ENCODE measurements around the gene MAGI2. TPM values are rescaled to one million over a fixed set of nuclear protein-coding genes. Genes with fewer than 3 reads are reported as not detected.

Gene MAGI2
- polyA plus RNA-seq, 4 donors = 32.0 to 38.7 (median 33.7) TPM

GRCh38 chr7:78765943-78766729, 687.3 kb downstream of the MAGI2 start:
- DNase-seq (ENCODE audit: low read depth in 4 of 4, low spot score in 2 of 4) = no peak

- DNase-seq (ENCODE audit: low read depth in 4 of 4, low spot score in 2 of 4) = no peak
Observed at GRCh38 chr7:78764571-78764970, 688.9 kb downstream of the MAGI2 start.

DNA sequence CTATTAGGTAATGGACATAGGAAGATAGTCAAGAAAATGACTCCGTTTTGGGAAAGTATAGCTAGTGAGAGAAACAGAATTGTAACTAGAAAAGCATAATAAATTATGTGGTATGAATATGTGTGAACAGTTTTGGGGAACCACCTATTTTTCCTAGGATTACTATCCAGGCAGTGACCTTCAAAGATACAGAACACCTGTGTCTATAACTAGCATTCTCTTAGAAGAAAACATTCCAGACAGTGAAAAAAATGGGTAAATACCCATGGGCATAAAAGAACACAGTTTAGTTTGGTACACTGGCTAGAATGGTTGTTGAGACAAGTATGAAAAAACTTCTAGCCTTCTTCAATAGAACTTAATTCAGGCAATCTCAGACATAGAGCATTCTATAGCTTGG, 690.8 kb downstream of the MAGI2 start:
- DNase-seq (ENCODE audit: low read depth in 4 of 4, low spot score in 2 of 4) = no peak

GRCh38 chr7:78760620-78761355, 692.7 kb downstream of the MAGI2 start:
- DNase-seq (ENCODE audit: low read depth in 4 of 4, low spot score in 2 of 4) = no peak

DNA sequence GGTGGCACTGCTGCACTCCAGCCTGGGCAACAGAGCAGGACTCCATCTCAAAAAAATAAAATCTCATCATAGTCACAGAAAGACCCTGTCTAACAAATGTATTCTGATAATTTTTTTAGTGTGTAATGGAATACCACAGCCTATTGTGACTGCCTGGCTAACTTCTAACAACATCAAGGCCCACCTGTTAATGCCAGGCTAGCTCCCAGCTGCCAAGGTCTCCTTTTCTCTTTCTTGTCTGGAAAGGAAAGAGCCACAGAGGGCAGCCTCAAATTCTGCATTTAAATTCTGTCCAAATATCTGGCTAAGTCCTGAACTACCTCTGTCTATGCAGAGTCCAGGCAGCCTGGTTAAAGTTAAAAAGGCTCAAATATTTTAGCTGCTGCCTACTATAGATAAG, 700.9 kb downstream of the MAGI2 start:
- no peak for DNase-seq (ENCODE audit: low read depth in 4 of 4, low spot score in 2 of 4)

DNA sequence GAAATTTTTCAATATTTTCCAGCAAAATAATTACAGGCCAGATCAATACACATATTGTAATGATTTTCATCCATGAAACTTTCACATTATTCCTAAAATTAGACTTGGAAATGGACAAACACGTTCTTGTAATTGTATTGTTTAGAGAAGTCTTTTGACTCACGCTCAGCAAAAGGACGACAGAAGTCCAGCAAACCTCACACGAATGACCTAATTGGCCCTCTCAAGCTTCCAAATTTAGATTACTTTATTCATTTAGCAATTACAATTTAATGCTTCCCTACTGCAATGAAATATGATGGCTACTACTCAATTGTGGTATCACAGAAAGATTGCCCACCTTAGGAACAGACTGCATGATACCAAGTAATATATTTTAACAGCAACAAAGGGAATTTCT, 702.2 kb downstream of the MAGI2 start:
- no peak for DNase-seq (ENCODE audit: low read depth in 4 of 4, low spot score in 2 of 4)

GRCh38 chr7:78749052-78749746, 704.3 kb downstream of the MAGI2 start:
- no peak for DNase-seq (ENCODE audit: low read depth in 4 of 4, low spot score in 2 of 4)

DNA sequence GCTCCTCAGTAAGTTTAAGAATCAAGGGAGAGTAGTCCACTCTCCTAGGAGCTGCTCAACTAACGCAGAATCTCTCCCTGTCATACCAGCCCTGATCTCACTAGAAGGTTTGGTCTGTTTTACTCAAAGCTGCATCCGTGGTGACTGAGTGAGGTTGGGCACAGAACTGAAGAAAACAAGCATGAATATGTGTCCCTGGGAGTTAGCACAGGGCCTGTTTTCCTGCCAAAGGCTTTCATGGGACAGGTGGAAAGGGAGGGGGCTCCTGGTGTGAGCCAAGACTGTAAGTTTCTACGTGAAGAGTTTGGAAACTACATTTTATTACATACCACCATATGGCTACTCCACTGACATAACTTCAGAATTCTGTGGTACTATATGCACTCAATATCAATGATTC, 705.9 kb downstream of the MAGI2 start:
- no peak for DNase-seq (ENCODE audit: low read depth in 4 of 4, low spot score in 2 of 4)

DNA sequence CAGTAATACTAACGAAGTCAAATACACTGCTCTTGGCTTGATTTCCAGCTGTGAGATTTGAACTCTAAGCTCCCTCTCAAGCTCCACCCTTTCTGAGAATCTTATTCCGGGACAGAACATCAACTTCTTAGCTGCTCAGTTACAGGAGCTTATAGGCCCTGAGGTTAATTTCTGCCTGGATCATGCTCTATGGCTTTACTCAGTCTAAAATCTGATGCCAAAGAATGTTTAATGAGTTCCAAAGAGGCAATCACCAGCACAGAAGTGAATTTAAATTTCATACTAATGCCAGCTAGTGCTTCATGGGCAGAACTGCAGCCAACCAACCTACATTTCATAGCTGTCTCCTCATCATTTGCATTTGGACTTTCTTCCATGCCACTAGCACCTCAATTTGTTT, 707.2 kb downstream of the MAGI2 start:
- no peak for DNase-seq (ENCODE audit: low read depth in 4 of 4, low spot score in 2 of 4)

DNA sequence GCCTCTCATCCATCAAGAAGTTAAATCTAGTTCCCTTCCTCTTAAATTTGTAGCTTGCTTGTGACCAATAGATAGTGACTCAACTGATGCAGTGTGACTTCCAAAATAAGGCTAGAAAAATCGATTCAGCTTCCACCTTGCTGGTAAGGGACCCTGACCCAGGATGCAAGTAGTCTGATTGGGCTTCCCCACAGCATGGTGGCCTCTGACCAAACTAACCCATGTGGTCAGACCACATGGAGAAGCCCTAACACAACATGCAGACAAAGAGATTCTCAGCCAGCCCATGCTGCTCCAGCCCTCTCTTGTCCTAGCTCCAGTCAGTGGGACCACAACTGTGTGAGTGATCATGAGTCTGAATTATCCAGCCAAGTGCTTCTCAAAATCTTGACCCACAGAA, 710.8 kb downstream of the MAGI2 start:
- no peak for DNase-seq (ENCODE audit: low read depth in 4 of 4, low spot score in 2 of 4)

DNA sequence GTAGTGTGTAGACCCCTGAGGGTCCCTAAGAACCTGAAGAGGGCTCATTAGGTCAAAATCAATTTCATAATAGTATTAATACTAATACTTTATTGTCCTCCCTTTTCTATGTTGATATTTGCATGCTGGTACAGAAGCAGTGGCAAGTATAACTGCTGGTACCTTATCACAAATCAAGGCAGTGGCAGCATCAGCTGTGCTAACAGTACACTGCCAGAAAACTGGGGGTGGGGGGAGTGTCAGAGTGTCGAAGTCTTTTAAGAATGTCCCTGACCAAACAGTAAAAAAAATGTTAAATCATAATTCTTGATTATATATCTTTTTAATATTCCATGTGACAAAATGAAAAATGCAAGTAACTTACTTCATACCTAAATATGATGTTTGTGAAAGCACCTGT, 716.9 kb downstream of the MAGI2 start:
- no peak for DNase-seq (ENCODE audit: low read depth in 4 of 4, low spot score in 2 of 4)

GRCh38 chr7:78734626-78735025, 718.8 kb downstream of the MAGI2 start:
- no peak for DNase-seq (ENCODE audit: low read depth in 4 of 4, low spot score in 2 of 4)

GRCh38 chr7:78720066-78720465, 733.4 kb downstream of the MAGI2 start:
- no peak for DNase-seq (ENCODE audit: low read depth in 4 of 4, low spot score in 2 of 4)

DNA sequence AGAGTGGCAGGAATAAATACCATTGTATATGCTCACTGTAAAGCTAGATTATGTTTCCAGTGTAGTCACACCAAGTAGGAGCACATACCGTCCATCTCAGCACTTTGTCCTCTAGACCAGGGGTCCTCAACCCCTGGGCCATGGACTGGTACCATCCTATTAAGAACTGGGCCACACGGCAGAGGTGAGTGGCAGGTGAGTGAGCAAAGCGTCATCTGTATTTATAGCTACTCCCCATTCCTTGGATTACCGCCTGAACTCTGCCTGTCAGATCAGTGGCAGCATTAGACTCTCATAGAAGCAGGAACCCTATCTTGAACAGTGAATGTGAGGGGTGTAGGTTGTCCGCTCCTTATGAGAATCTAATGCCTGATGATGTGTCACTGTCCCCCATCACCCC, 735.3 kb downstream of the MAGI2 start:
- no peak for DNase-seq (ENCODE audit: low read depth in 4 of 4, low spot score in 2 of 4)

DNA sequence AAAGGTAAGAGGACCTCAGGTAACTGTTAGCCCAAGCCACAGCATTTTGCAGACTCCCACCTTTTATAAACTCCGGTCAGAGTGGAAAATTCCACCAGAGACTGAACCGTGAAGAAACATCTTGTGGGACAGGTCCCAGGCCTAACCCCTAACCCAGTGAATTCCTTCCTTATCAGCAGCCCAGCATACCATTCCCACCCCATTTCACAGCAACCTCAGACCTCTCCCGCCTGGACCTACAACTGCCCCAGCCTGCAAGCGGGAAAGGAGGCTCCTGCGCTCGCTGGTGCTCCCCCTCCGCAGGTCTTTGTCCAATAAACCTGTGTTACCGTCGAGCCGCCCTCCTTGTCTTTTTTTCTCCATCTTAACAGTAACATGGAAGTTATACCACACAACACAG, 736.6 kb downstream of the MAGI2 start:
- DNase-seq (ENCODE audit: low read depth in 4 of 4, low spot score in 2 of 4) = peak in 1 of 4 donors; percentile 7

GRCh38 chr7:78714356-78714755, 739.1 kb downstream of the MAGI2 start:
- DNase-seq (ENCODE audit: low read depth in 4 of 4, low spot score in 2 of 4) = no peak

- no peak for DNase-seq (ENCODE audit: low read depth in 4 of 4, low spot score in 2 of 4)
Observed at GRCh38 chr7:78712111-78712510, 741.4 kb downstream of the MAGI2 start.

- no peak for DNase-seq (ENCODE audit: low read depth in 4 of 4, low spot score in 2 of 4)
Observed at GRCh38 chr7:78709658-78710057, 743.8 kb downstream of the MAGI2 start.

DNA sequence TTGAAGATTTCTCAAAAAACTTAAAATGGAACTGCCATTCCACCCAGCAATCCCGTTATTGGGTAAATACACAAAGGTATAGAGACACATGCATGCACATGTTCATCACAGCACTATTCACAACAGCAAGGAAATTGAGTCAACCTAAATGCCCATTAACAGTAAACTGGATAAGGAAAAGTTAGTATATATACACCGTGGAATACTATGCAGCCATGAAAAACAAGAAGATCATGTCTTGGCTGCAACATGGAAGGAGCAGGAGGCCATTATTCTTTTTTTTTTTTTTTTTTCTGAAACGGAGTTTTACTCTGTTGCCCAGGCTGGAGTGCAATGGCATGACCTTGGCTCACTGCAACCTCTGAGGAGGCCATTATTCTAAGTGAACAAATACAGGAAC, 749.0 kb downstream of the MAGI2 start:
- DNase-seq (ENCODE audit: low read depth in 4 of 4, low spot score in 2 of 4) = no peak

DNA sequence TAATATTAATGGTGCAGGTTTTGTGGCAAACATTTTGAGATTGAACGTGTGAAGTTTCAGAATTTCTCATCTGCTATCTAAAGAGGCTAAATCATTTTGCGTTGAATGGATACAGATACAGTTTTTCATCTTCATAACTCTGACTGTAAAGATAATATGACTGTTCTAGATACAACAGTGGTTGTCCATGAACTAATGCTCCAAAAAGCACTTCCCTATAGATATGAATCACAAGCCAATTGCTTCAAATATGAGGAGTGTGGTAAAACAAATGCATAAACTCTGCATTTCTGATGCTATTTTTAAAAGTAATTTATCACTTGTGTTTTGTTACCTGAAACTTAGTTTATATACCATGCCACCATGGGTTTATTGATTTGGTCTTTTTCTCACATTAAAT, 750.1 kb downstream of the MAGI2 start:
- DNase-seq (ENCODE audit: low read depth in 4 of 4, low spot score in 2 of 4) = no peak

DNA sequence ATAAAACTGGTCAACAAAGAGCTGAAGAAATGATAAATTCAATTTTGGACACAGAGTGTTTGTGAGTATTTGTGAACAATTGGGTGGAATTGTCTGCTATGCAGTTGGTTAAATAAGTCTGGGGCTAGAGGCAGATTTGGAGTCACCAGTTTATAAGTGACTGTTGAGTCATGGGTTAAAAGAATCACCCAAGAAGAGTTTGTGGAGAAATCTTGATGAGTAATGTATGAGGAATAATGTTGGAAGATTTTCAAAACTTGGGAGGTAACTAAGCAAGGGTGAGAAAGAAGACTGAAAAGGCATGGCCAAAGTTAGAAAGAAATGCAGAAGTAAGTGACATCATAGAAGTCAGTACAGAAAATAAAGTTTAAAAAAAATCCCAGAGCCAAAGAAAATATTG, 750.7 kb downstream of the MAGI2 start:
- DNase-seq (ENCODE audit: low read depth in 4 of 4, low spot score in 2 of 4) = no peak

GRCh38 chr7:78695826-78696225, 757.6 kb downstream of the MAGI2 start:
- no peak for DNase-seq (ENCODE audit: low read depth in 4 of 4, low spot score in 2 of 4)

Data from left renal cortex interstitium (tissue), 4 donors.